ENCODE measurements around the gene THAP7.

THAP7 gene

GRCh38 chr22:20965888-20966855 lies 35.7 kb downstream of the THAP7 start:
- no peak for DNase-seq (ENCODE audit: low spot score)
- H3K27ac ChIP-seq: no peak overlapping the region
- no peak for TF ChIP-seq CTCF (IDR thresholded peaks at IDR 0.05)
- no peak overlapping the region for H3K4me3 ChIP-seq

- no peak for DNase-seq (ENCODE audit: low spot score)
- no peak overlapping the region for H3K27ac ChIP-seq
- no peak for TF ChIP-seq CTCF (IDR thresholded peaks at IDR 0.05)
- H3K4me3 ChIP-seq: peak overlapping the region; percentile 65
Measured at GRCh38 chr22:20965104-20965887, 36.6 kb downstream of the THAP7 start.

GRCh38 chr22:20964799-20965103 lies 37.2 kb downstream of the THAP7 start:
- no peak overlapping the region for H3K27ac ChIP-seq
- no peak for TF ChIP-seq CTCF (IDR thresholded peaks at IDR 0.05)
- peak overlapping the region; percentile 65 for H3K4me3 ChIP-seq
- DNase-seq (ENCODE audit: low spot score): no peak

GRCh38 chr22:20964090-20964798 lies 37.7 kb downstream of the THAP7 start:
- Histone ChIP-seq H3K27ac (no peak overlapping the region), H3K4me3 (peak overlapping the region; percentile 65)
- DNase-seq (ENCODE audit: low spot score): no peak
- no peak for TF ChIP-seq CTCF (IDR thresholded peaks at IDR 0.05)

GRCh38 chr22:20963201-20964052 lies 38.5 kb downstream of the THAP7 start:
- TF ChIP-seq CTCF (IDR thresholded peaks at IDR 0.05): no peak
- Histone ChIP-seq H3K27ac (no peak overlapping the region), H3K4me3 (no peak overlapping the region)
- DNase-seq (ENCODE audit: low spot score): no peak

GRCh38 chr22:20962491-20962945 lies 39.4 kb downstream of the THAP7 start:
- TF ChIP-seq CTCF (IDR thresholded peaks at IDR 0.05): no peak
- no peak for DNase-seq (ENCODE audit: low spot score)
- Histone ChIP-seq H3K27ac (no peak overlapping the region), H3K4me3 (no peak overlapping the region)

Data from coronary artery (tissue), 2 donors.